Measurements from ENCODE around the gene NR2F2.

NR2F2 gene

GRCh38 chr15:96333131-96334016 is 2.9 kb downstream of the NR2F2 start:
- FAIRE-seq: no peak

- no peak for FAIRE-seq
Observed at GRCh38 chr15:96334017-96334704, 3.7 kb downstream of the NR2F2 start.

DNA sequence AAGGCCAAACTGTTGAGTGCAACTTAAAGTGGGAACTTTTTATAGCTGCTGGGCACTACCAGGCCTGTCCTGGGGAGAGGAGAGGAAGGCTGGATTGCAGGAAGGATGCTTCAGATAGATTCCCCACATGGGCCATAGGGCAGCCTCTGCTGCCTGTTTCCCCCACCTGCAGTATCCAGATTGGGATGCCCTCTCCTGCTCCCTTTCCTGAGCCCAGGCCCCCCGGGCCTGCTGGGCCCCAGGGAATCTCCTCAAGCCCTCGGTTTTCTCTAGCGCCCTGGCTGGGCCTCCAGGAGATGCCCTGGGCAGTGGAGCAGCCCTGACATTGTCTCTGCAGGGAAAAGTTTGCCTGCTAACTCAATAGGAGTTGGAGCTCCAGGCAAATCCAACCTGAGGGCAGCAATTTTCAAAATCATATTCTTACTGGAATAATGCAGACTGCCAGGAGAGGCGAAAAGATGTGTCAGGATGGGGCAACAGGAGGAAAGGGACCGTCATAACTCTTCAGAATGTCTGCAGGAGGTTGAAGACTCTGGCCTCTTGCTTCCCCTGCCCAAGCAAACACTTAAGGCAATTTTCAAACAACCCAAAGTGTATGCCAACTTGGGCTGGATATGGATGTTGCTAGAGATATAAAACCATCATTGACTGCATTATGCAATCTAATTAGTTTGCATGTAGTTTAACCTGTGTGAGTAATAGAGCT is 4.4 kb downstream of the NR2F2 start:
- FAIRE-seq: no peak

DNA sequence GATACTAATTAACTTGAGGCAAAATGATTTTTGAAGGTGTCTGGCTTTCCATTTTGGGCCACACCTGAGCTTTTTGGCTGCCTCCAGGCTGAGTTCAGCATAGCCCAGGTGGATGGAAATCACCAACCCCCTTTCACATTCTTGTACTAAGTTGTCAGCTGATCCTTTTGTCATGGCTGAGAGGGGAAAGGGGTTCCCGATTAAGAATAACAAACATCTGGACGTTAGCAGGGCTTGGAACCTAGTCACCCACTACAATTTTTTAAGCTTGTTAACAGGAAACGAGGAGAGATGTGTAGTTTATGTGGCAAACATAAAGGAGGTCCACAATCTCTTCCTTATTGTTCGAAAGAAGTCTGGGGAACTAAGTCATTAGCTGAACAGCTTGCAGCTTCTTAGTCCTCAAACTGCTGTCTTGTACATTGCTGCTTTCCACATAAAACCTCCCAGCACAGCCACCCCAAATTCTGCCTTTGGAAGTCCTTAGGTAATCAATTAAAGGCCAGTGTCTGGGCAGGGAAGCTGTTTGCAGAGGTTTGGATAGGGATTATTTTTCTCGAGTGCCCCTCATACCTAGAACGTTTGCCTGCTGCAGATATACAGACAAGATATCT is 5.0 kb downstream of the NR2F2 start:
- no peak for FAIRE-seq

DNA sequence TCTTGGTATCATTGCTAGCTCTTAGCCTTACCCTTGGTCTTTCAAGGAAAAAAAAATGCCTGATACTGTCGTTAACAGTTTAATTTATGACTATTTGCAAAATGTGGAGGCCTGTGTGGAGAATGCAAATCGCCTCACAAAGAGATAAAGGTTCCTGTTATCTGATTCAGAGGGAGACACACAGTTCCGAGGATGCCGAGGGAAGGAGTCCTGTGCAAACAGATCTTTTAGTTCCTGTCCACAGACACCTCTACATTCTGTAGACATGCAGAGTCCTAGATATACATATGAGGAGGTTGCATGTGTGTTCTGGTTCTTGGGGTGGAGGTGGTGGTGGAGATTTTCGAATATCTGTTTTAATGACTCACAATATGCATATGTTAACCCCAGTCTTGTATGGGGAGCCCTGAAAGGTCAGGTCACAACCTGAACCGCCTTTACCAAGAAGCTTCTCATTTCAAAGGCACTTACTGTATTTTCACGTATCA is 5.7 kb downstream of the NR2F2 start:
- FAIRE-seq: no peak

GRCh38 chr15:96336596-96337364 is 6.3 kb downstream of the NR2F2 start:
- no peak for FAIRE-seq

- no peak for FAIRE-seq
Observed at GRCh38 chr15:96337365-96338023, 7.0 kb downstream of the NR2F2 start.

DNA sequence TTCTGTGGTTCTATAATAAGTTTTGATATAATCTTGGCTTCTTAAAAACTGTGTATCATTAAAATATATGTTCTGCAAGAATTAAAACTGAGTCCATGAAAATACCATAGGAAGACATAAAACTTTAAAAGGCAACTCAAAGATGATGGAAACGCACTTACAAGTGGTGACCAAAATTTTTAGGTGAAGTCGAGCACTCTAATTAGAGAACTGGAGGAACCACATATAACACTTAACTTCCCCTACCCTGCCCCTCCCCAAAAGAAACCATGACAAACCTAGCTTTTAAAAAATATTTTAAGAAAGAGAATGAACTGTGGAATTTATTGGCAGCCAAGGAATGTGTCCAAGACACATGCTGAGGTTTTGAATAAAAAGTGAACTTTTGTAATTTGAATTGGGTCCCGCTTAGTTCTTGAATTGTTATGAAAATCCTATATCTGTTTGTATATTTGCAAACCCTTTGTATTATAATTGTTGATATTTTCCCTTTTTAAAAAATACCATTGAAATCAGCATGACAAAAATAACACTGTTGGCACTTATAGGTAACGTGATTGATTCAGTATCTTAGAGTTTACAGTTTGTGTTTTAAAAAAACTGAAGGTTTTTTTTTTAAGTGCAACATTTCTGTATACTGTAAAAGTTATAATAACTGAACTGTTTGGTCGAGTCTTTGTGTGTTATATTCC is 7.7 kb downstream of the NR2F2 start:
- peak; percentile 41 for FAIRE-seq

GRCh38 chr15:96338766-96339618 is 8.5 kb downstream of the NR2F2 start:
- FAIRE-seq: no peak

GRCh38 chr15:96339619-96340347 is 9.3 kb downstream of the NR2F2 start:
- no peak for FAIRE-seq

GRCh38 chr15:96340348-96340597 is 9.8 kb downstream of the NR2F2 start:
- no peak for FAIRE-seq

- FAIRE-seq: no peak
Observed at GRCh38 chr15:96340598-96341512, 10.4 kb downstream of the NR2F2 start.

DNA sequence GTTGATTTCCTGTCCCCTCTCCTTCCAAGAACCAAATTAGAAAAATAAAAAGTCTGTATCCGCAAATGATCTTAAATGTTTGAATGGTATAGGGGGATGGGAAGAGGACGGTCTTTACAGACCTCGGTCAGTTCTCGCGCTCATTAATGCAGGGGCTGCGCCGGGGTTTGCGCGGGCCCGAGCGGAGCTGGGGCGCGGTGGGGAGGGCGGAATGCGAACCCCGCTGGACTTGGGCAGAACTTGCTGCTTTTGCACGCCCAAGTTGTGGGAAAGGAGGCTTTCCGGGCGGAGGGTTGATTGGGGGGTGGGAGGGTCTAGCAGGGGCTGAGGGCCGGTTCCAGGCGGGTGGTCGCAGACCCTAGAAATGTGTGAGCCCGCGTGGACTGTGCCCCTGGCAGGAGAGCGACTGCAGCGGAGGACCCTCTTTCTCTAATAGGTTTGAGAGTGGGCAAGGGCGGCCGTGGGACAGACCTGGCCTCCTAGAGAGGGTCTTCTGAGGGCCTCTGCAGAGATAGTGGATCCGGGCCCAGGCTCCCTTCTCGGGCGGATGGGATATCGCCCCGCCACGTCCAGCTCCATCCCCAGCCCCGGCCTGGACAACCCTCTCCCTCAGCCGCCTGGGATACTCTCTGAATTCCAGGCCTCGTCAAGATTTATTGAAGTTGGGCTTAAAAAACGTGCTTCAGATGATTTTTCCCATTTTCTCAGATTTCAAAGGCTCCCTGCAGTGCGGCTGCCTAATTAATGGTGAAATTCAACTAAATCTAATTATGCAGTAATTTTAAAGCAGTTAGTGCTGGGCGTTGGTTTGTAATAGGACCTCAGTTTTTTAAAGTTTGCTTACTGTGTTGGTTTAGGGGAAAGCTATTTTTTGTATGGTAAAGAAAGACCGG is 11.3 kb downstream of the NR2F2 start:
- FAIRE-seq: no peak

GRCh38 chr15:96342406-96343112 is 12.1 kb downstream of the NR2F2 start:
- FAIRE-seq: no peak

DNA sequence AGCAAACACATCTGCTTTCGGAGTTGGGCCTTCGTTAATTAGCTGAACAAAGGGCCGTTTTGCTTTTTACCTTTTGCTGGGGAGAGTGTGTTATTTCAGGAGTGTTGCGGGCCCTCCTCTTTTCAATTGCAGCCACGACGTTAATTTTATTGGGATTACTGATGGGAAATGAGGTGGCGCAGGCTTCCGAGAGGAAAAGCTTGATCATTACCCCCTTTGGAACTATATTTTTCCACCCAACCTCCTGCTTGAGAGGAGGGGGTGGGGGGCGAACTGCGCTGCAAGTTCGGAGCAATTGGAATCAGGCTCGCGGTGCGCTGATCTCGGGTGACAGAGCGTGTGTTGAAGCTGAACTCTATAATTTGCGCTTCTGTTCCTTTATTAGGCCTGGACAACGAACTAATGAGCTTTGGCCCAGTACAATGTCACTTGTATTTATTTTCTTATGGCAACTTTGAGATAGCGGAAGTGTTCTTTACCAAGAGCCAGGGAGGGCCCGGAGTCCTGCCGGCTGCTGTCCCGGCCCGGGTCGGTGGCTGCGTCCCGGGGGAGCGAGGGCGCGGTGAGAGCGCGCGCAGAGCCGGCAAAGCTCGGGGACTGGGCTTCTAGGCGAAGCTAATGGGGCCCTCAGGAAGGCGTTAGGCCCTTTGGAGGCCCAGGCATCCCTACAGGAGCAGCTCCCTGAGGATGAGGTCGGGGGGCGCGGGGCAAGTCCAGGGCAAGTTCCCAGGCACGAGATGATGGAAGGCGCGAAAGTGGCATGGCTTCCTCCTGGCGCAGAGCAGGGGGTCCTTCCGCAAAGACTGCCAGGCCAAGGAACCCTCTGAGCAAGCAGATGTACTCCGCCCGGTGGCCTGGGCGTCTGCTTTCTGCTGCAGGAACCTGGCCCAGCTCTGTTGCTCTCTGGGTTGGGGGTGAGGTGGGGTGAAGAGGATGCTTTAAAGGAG is 12.9 kb downstream of the NR2F2 start:
- no peak for FAIRE-seq

Measured in islet of Langerhans (tissue), 1 donor.